Measurements from ENCODE around the gene LGALS9B.
"Not testable (repeated sequence)": the region's sequence is repeated elsewhere in the genome, so short reads cannot be mapped to it uniquely, and the experiment has no call there.

DNA sequence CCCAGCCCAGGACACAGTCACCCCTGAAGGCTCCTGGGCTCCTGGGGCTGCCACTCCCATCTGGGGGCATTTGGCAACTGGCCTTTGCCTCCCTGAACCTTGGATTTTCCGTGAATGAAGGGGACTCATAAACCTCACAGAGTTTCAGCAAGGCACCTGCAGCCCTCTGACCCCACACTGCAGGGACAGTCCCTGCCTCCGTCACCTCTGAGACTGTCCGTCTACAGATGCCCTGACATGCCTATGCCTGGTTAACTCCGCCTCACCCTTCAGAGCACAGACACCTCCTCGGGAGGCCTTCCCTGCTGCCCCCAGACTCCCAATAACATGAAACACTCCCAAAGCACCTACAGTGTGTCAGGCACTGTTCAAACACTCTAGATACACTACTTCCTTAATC, 786 bp downstream of the LGALS9B start:
- TF ChIP-seq, protein P1, sequence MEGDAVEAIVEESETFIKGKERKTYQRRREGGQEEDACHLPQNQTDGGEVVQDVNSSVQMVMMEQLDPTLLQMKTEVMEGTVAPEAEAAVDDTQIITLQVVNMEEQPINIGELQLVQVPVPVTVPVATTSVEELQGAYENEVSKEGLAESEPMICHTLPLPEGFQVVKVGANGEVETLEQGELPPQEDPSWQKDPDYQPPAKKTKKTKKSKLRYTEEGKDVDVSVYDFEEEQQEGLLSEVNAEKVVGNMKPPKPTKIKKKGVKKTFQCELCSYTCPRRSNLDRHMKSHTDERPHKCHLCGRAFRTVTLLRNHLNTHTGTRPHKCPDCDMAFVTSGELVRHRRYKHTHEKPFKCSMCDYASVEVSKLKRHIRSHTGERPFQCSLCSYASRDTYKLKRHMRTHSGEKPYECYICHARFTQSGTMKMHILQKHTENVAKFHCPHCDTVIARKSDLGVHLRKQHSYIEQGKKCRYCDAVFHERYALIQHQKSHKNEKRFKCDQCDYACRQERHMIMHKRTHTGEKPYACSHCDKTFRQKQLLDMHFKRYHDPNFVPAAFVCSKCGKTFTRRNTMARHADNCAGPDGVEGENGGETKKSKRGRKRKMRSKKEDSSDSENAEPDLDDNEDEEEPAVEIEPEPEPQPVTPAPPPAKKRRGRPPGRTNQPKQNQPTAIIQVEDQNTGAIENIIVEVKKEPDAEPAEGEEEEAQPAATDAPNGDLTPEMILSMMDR (IDR thresholded peaks at IDR 0.05; ENCODE audit: control extremely low read depth in 1 of 3, insufficient read depth in 1 of 3, low read depth in 1 of 3, low read length in 3 of 3): not testable (repeated sequence)
- not testable (repeated sequence) for TF ChIP-seq EP300 (IDR thresholded peaks at IDR 0.05; ENCODE audit: borderline replicate concordance in 1 of 2, low read depth in 2 of 2, low read length in 2 of 2); RFX5 (IDR thresholded peaks at IDR 0.05; ENCODE audit: borderline replicate concordance, low read depth, low read length); EZH2 (IDR thresholded peaks at IDR 0.05; ENCODE audit: low read depth, low read length, severe bottlenecking); SP2 (IDR thresholded peaks at IDR 0.05; ENCODE audit: low read length); HDAC2 (IDR thresholded peaks at IDR 0.05; ENCODE audit: borderline replicate concordance in 1 of 2, low read depth in 2 of 2, low read length in 2 of 2); POLR2A (IDR thresholded peaks at IDR 0.05; ENCODE audit: control extremely low read depth in 1 of 2, low read depth in 2 of 2, low read length in 2 of 2)
